Measurements from ENCODE around the gene SUGCT.
A peak's percentile ranks its signal among the peaks of the same experiment; 100 is the strongest.

The SUGCT gene

GRCh38 chr7:40884241-40884640 lies 749.4 kb downstream of the SUGCT start:
- Histone ChIP-seq H3K27me3 (replicated peaks) (no peaks in the 10 kb centered on the region), H3K4me3 (ENCODE audit: low read depth, low read length) (no peak overlapping the region), H3K36me3 (replicated peaks) (no peaks in the 10 kb centered on the region), H3K27ac (peak overlapping the region; percentile 58)
- peak; percentile 60 for DNase-seq
- no peak for TF ChIP-seq CTCF (IDR thresholded peaks at IDR 0.05; ENCODE audit: low read depth, low read length, missing control alignments)
- in situ Hi-C loops (cut with HindIII; ENCODE audit: low pct_ligation_motif_present, low sequenced_read_pairs) = no loop called here

DNA sequence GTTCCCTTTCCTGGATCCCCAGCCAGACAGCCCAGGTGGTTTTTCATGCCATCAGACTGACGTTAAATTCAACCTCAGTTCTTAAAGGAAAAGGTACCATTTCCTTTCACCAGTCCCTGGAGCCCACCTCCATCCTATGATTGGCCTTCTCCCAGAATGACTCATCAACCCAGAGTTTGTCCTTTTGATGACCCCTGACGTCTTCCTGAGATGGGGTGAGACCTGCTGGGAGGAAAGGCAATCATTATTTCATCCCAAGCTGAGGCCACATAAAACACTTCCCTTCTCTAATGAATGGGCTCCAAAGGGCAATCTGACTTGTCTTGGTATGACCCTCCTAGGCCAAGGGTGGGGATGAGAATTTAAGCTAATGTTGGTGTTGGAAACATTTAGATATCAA lies 750.7 kb downstream of the SUGCT start:
- peak; percentile 75 for DNase-seq
- Histone ChIP-seq H3K27ac (peak overlapping the region; percentile 58), H3K4me3 (ENCODE audit: low read depth, low read length) (no peak overlapping the region), H3K27me3 (replicated peaks) (no peaks in the 10 kb centered on the region), H3K36me3 (replicated peaks) (no peaks in the 10 kb centered on the region)
- TF ChIP-seq CTCF (IDR thresholded peaks at IDR 0.05; ENCODE audit: low read depth, low read length, missing control alignments) = no peak
- in situ Hi-C loops (cut with HindIII; ENCODE audit: low pct_ligation_motif_present, low sequenced_read_pairs) = no loop called here

GRCh38 chr7:40887099-40887498 lies 752.3 kb downstream of the SUGCT start:
- no peak for TF ChIP-seq CTCF (IDR thresholded peaks at IDR 0.05; ENCODE audit: low read depth, low read length, missing control alignments)
- H3K36me3 ChIP-seq (replicated peaks) = no peaks in the 10 kb centered on the region
- in situ Hi-C loops (cut with HindIII; ENCODE audit: low pct_ligation_motif_present, low sequenced_read_pairs) = no loop called here
- H3K4me3 ChIP-seq (ENCODE audit: low read depth, low read length) = no peak overlapping the region
- H3K27me3 ChIP-seq (replicated peaks) = no peaks in the 10 kb centered on the region
- H3K27ac ChIP-seq = peak overlapping the region; percentile 35
- DNase-seq = peak; percentile 66

- no peak overlapping the region for H3K27ac ChIP-seq
- H3K27me3 ChIP-seq (replicated peaks) = no peaks in the 10 kb centered on the region
- H3K36me3 ChIP-seq (replicated peaks) = no peaks in the 10 kb centered on the region
- no peak overlapping the region for H3K4me3 ChIP-seq (ENCODE audit: low read depth, low read length)
- TF ChIP-seq CTCF (IDR thresholded peaks at IDR 0.05; ENCODE audit: low read depth, low read length, missing control alignments) = no peak
- in situ Hi-C loops (cut with HindIII; ENCODE audit: low pct_ligation_motif_present, low sequenced_read_pairs) = no loop called here
- no peak for DNase-seq
Observed at GRCh38 chr7:40888499-40888898, 753.7 kb downstream of the SUGCT start.

DNA sequence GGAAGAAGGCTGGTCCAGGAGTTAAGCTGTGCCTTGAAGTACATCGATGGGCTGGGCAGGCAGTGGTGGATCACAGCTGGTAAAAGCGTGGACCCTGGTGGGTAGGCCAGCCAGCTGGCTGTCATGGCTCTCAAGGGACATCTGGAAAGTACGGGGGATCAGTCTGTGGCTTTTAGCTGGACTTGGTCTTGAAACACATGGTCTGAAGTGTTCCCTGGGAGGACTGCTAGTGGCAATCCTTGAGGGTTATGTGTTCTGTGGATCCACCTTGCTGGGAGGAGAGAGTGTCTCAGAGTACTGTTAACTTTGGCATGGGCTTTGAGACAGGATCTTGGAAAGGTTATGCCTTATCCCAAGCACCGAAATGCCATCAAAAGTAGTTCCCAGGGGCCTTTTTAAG lies 754.3 kb downstream of the SUGCT start:
- Histone ChIP-seq H3K27ac (no peak overlapping the region), H3K36me3 (replicated peaks) (no peaks in the 10 kb centered on the region), H3K4me3 (ENCODE audit: low read depth, low read length) (no peak overlapping the region), H3K27me3 (replicated peaks) (no peaks in the 10 kb centered on the region)
- no peak for DNase-seq
- TF ChIP-seq CTCF (IDR thresholded peaks at IDR 0.05; ENCODE audit: low read depth, low read length, missing control alignments) = no peak
- in situ Hi-C loops (cut with HindIII; ENCODE audit: low pct_ligation_motif_present, low sequenced_read_pairs) = no loop called here

- Histone ChIP-seq H3K27ac (no peak overlapping the region), H3K36me3 (replicated peaks) (no peaks in the 10 kb centered on the region), H3K27me3 (replicated peaks) (no peaks in the 10 kb centered on the region), H3K4me3 (ENCODE audit: low read depth, low read length) (no peak overlapping the region)
- in situ Hi-C loops (cut with HindIII; ENCODE audit: low pct_ligation_motif_present, low sequenced_read_pairs) = no loop called here
- DNase-seq = no peak
- no peak for TF ChIP-seq CTCF (IDR thresholded peaks at IDR 0.05; ENCODE audit: low read depth, low read length, missing control alignments)
Observed at GRCh38 chr7:40889539-40889938, 754.7 kb downstream of the SUGCT start.
